HuH-7.5 (cell line): ENCODE results near the gene CDK14.
"Not testable (repeated sequence)": the region's sequence is repeated elsewhere in the genome, so short reads cannot be mapped to it uniquely, and the experiment has no call there.

Source experiments
- DNase-seq: peaks from one replicate; pipeline ENCODE4 v3.0.0; 2011; ENCODE audit warnings: low spot score

Gene CDK14

DNA sequence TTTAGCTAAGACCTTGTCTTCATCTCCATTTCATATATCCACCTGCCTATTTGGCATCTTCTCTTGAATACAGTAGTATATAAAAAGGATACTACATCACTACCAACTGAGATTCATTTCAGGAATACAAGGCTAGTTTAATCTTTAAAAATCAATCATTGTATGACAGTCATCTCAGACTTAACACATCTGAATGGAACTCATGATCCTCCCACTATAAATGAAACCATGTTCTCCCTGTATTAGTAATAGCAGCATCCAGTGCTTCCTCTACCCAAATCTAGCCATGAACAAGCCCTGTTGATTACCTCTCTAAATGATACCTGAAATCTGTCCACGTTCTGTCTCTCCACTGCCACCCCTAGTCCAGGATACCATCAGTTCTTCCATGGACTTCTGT lies 196.2 kb downstream of the CDK14 start:
- no peak for DNase-seq

DNA sequence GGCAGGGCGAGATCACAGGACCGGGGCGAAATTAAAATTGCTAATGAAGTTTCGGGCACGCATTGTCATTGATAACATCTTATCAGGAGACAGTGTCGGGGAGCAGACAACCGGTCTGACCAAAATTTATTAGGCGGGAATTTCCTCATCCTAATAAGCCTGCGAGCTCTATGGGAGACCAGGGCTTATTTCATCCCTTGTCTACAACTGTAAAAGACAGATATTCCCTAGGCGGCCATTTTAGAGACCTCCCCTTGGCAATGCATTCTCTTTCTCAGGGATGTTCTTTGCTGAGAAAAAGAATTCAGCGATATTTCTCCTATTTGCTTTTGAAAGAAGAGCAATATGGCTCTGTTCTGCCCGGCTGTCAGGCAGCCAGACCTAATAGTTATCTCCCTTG lies 198.1 kb downstream of the CDK14 start:
- DNase-seq: not testable (repeated sequence)

DNA sequence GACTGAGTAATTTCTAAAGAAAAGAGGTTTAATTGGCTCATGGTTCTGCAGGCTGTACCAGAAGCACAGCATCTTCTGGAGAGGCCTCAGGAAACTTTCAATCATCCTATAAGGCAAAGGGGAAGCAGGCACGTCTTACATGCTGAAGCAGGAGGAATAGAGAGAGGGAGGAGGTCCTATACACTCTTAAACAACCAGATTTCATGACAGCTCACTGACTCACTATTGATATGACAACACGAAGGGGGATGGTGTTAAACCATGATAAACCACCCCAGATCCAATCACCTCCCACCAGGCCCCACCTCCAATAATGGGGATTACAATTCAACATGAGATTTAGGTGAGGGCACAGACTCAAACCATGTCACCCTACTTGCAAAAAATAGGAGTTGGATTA lies 201.5 kb downstream of the CDK14 start:
- no peak for DNase-seq

DNA sequence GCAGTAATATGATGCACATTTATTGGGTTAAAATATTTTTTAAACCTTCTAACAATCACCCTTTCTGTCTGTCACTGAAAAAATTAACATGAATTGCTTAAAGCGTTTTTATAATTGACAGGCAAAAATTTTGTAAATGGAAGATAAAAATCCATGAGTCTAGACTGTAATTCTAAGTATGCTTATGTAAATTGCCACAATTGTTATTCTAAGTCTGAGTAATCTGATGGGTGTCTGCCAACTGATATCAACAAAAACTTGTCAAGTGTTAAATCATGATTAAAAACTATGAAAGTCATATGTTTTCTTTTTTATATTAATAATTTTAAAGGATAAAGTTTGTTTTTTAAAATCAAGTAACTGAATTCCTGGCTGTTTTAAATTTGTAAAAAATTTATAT lies 208.2 kb downstream of the CDK14 start:
- DNase-seq: no peak

DNA sequence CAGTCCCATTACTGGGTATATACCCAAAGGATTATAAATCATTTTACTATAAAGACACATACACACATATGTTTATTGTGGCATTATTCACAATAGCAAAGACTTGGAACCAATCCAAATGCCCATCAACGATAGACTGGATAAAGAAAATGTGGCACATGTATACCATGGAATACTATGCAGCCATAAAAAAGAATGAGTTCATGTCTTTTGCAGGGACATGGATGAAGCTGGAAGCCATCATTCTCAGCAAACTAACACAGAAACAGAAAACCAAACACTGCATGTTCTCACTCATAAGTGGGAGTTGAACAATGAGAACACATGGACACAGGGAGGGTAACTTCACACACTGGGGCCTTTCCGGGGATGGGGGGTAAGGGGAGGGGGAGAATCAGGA lies 219.4 kb downstream of the CDK14 start:
- DNase-seq: not testable (repeated sequence)

DNA sequence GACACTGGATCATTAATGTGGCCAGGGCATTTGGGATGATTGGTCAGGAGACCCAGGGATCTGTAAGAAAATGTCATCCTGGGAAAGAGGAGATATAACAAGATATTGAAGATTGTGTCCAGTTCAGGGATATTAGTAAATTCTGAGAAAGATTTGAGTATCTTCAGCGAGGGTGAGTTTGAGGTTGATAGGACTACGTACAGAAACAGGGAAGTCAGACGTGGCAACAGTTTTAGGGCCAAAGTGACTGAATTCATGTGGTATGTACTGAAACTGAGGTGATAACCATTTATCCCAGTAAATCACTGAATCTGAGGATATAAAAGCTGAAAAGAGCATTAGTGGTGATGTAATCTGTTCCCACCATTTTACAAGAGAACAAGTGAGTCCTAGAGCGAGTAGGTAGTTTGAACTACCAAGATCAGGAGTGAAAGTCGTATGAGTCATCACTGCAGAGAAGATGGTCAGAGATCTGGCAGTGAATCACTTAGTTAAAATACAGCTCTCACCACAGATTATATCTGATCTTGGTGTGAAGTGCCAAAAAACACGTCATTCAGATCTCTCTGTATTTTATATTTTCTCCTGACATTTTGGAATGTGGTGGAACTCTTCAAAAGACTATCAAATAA lies 220.5 kb downstream of the CDK14 start:
- no peak for DNase-seq

DNA sequence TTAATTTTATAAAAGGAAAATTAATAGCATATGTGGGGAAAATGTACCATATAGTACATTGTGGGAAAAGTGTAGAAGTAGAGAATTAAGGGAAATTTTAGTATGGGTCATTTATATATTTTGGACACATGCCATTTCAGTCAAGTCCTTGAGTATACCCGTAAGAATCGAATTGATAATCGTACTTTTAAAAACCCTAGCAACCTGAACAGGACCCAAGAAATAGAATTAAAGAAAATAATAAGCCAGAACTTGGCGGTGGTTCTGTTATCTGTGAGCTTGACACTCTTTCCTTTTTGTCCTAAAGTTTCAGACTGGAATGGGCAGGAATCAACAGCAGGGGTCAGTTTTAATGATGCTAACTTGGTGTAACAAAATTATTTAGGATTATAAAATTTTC lies 221.0 kb downstream of the CDK14 start:
- DNase-seq: no peak

DNA sequence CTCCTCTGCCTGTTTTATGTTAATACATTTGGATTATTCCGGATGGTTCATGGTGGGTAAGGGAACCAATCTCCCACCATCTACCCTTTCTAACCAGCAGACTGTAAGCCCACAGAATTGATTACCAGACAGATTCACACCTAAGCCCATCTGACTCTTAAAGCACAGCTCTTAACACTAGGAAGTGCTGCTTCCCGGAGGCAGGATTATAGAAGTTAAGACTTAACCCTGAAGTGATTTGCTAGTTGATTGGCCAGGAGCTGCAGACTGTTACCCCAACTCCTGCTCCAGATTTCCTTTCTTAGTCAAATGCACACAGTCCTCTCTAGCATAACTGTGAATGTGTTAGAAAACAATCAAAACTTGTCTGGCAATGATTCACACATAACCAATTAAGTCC lies 221.7 kb downstream of the CDK14 start:
- DNase-seq: no peak

DNA sequence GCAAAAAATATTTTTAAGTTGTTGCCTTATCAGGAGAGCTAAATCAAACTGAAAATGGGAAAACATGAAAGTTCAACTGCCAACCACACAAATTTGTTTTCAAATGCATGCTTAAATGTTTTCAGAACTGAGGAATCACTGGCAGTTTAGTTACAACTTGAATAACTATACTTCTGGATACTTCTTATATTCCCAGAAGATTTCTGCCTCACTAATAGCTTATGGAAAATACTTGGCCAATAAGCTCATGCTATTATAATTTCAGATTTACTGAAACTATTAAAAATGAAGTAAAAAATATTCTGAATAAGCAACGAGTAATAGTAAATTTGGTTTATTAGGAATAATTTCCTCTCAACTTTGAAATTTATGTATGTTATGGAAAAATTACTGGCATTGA lies 222.2 kb downstream of the CDK14 start:
- DNase-seq: no peak

DNA sequence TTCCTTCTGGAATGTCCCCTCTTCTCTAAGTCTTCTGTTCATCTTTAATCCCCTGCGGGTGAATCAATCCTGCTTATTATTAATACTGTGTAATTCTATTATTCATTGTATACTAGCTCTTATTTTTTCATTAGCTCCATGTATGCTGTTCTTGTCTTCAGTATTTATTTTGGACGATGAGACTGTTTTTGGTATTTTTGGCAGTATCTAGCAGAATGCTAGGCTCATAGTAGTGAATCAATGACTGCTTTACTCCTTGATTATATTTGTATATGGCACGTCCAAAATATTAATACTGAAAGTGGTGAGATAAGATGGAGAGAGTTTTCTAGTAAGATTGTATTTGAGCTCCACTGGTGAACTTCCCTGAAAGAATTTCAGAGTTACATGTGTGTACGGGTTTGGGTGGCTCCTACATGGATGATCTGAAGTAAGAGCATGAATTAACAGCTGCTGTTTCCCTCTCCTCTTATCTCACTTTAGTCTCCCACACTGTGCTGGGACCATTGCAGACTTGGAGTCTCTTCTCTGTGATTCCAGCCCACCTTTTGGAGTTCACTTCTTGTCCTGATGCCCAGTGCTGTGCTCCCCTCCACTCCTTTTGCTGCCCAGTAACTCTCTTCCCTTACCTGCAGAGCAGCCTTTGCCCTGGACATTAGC lies 226.0 kb downstream of the CDK14 start:
- DNase-seq: no peak

DNA sequence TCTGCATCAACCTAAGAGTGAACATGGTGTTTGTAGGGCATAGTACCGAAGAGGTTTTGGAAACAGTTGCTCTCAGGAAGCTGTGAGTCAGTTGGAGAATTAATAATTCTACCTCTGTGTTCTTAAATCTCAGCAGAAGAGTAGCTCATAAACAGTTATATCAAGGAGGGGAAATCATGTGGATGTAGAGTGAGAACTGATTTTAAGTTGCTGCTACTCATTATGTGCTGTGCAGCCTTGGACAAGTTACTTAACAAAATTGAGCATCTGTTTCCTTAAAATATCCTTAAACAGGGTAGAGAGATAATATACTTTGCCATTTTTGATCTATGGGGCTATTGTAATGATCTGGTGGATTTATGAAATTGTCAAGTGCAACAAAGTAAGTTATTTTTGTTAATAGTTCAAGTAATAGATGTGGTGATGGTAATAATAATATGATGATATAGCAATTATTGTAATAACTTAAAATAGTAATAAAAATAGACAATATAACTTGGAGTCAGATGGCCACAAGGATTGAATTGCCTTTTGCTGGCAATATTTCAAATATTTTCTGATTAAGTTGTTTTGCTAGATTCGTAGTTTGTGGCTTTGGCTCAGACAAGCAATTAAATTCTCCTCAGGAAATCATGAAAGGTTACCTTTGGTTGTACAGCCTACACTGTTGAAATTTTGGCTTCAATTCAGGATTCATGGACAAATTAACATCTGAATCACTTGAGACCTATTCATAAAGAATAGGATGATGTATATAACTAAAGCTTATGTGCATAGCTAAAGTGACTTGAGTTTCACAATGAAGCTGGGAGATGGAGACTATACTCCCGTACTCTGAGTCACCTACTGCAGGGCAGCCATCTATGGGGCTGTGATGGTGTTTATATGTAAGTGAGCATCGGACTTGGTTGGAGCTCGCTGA lies 228.5 kb downstream of the CDK14 start:
- DNase-seq: no peak

DNA sequence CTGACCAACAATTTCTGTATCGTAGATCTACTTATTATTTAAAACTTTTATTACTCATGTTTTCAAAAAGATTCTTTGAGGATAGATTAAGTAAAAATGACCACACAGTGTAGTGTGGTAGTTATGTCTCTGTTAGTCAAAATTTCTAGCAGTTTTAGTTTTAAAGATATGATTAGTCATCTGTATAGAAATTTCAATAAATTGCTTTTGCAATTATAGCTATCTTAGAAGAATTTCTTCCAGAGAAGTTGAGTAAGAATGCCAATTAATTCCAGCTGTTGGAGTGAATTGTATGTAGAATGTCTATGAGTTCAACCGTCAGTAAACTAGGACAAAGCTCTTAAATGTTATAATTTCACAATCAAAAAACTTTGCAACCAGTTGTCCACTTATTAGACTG lies 229.7 kb downstream of the CDK14 start:
- DNase-seq: no peak

DNA sequence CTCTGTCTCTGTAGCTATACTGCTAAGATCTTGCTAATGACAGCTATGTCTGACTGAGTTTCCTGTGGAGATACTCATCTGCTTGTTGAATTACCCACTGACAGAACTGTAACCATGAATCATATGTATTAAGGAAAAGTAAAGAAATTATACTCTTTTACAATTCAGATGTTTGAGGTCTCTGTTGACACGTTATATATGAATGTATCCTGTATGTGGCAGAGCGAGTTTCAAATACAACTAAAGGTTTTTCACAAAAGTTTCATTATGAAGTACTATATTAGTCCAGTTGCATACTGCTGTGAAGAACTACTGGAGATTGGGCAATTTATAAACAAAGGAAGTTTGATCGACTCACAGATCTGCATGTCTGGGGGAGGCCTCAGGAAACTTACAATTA lies 232.5 kb downstream of the CDK14 start:
- DNase-seq: no peak

DNA sequence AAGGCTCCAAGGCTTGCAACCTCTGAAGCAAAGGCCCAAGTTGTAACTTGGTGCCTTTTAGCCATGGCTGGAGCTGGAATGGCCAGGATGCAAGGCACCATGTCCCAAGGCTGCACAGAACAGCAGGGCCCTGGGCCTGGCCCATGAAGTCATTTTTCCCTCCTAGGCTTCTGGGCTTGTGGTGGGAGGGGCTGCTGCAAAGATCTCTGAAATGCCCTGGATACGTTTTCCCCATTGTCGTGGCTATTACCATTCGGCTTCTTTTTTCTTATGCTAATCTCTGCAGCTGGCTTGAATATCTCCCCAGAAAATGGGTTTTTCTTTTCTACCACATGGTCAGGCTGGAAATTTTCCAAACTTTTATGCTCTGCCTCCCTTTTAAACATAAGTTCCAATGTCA lies 234.2 kb downstream of the CDK14 start:
- no peak for DNase-seq

DNA sequence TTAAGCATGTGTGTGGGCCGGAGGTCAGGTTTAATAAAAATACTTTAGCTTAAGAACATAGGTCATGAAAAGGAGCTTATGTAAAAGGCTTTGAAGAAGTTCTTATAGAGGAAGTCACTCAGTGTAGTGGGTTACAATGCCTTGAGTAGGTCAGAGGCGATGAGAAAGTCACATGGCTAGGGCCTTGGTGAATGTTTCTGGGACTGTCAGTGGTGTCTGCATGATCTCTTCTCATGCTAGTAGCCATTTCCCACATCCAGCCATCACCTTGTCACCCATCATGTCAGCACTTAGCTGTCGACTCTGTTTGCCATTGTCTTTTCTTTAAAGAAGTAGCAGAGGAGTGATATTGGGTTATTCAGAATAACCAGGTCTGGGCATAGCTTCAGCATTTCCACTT lies 236.6 kb downstream of the CDK14 start:
- no peak for DNase-seq

DNA sequence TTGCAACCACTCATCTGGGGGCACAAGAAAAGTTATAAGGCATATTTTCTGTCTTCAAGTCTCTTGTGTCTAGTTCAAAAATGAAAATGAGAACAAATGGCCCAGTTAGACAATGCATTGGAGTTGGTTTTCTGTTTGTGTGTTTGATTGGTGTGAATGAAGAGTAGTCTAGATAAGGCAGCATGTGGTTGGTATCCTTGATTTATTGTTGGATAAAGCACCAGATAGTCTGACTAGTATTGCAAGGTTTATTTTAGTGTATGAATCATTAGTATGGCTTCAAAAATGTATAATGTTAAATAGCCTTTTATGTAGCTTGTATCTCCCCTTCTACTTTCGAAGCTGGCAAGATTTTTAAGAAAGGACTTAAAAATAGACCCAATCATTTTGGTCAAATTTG lies 237.3 kb downstream of the CDK14 start:
- DNase-seq: no peak

DNA sequence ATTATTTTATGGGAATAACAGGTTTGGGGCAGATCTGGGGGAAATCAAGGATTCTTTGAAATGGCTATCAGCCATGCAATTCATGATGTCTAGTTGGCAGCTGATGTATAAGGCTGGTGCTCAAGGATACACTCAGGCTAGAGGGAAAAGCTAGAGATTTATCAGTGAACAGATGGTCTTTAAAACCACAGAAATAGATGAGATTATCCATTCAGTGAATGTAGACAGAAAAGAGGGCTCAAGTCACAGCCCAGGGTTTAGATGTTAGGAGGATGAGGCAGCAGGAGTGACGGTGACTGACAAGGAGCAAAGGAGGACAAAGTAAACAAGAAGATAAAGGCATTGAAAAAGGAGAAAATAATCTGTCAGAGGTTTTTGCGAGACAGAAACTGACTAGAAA lies 238.7 kb downstream of the CDK14 start:
- DNase-seq: no peak

DNA sequence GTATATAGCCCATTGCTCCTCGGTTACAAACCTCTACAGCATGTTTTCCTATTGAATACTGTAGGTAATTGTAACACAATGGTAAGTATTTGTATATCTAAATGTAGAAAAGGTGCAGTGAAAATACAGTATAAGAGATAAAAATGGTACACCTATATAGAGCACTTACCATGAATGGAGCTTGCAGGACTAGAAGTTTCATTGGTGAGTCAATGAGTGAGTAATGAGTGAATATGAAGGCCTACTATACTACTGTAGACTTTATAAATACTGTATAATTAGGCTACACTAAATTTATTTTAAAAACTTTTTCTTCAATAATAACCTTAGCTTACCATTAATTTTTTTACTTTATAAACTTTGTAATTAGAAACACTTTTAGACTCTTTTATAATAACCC lies 239.7 kb downstream of the CDK14 start:
- DNase-seq: no peak

DNA sequence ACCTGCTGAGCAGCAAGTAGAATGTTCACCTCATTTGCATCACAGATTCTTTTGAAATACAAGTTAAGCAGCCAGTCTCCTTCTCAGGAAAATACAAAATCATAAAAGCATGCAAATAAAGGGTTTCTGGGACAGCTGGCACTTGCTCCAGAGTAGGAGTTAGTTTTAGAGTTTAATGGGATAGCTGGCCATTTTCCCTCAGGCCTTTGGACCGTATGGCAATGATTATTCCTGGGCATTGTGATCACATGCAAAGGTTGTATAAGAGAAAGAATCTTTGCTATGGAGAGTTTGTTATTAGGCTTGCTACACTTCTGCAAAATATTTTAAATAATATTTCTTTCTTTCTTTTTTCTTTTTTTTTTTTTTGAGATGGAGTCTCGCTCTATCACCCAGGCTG lies 240.8 kb downstream of the CDK14 start:
- DNase-seq: no peak

DNA sequence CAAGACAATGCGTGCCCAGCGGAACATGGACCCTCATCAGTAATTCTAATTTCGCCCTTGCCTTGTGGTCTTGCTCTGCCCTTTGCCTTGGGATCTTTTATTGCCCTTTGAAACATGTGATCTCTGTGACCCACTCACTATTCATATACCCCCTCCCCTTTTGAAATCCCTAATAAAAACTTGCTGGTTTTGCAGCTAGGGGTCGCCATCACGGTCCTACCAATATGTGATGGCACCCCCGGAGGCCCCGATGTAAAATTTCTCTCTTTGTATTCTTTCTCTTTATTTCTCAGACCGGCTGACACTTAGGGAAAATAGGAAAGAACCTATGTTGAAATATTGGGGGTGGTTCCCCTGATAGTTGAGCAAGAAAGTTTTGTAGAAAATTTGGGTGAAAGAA lies 242.7 kb downstream of the CDK14 start:
- DNase-seq: no peak

DNA sequence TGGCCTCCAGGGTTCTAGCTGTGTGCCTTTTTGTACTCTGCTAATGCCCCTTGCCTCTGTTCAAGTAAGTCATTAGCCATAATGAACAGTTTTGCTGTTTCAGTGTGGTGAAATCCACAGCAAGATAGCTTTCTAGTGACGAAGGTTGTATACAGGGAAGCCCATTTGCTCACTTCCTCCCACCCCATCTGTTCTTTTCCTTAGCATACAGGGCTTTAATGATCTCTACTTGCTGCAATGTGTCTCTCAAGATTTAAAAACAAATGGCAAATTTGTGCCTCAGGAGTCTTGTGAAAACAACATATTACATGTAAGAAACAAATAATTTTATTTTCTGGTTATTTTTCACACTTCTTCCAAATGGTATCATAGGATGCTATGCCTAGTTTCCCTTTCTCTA lies 243.2 kb downstream of the CDK14 start:
- DNase-seq: no peak

DNA sequence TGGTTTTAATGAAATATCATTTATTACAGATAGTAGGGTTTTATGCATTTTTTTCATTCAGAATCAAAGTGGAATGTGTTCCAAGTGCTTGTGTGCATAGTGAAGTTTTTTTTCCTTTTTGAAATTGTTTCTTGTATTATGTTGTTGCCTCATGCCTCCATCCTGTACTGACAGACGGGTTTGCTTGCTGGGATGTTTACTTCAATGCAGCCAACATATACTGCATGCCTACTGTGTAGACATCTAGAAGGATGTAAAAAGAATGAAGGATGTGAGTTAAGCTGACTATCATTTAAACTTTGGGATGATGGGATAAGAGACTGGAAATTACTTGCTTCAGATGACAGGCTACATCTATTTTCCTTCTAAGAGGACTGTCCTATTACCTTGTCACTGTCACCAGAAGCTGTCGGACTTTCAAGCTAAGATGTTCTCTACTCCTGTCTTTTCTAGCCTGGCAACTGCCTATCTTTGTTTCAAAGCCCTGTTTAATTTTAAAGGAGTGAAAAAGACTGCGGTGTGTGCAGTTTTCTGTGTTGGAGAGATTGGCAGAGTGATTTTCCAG lies 243.7 kb downstream of the CDK14 start:
- no peak for DNase-seq
